H9 (cell line): ENCODE measurements around the gene NCAM2. TPM values are rescaled to one million over a fixed set of nuclear protein-coding genes. Genes with fewer than 3 reads are reported as not detected.

Source experiments
- DNase-seq: peaks from one replicate; pipeline ENCODE4 v3.0.0-alpha.2; 2017
- H2AFZ ChIP-seq: one replicate; pipeline ENCODE4 v1.6.1; 2013; ENCODE audit warnings: mild to moderate bottlenecking, low read length, control low read depth, moderate library complexity
- H2AK5ac ChIP-seq: 2 replicates; pipeline ENCODE4 v1.6.1; 2013; ENCODE audit warnings: low read length, control low read depth, mixed read lengths; ENCODE audit not compliant: insufficient read length
- H2BK120ac ChIP-seq: one replicate; pipeline ENCODE4 v1.6.1; 2013; ENCODE audit warnings: low read depth, mild to moderate bottlenecking, low read length, control low read depth, inconsistent platforms; ENCODE audit not compliant: poor library complexity, severe bottlenecking
- H2BK12ac ChIP-seq: 2 replicates; pipeline ENCODE4 v1.6.1; 2013; ENCODE audit warnings: low read length, control low read depth, mixed read lengths, low read depth; ENCODE audit not compliant: insufficient read length
- H2BK15ac ChIP-seq: 2 replicates; pipeline ENCODE4 v1.6.1; 2013; ENCODE audit warnings: low read depth, low read length, control low read depth
- H2BK20ac ChIP-seq: one replicate; pipeline ENCODE4 v1.6.1; 2013; ENCODE audit warnings: low read depth, mild to moderate bottlenecking, low read length, control low read depth, inconsistent platforms; ENCODE audit not compliant: poor library complexity, severe bottlenecking
- H2BK5ac ChIP-seq: 2 replicates; pipeline ENCODE4 v1.6.1; 2013; ENCODE audit warnings: low read length, control low read depth, mixed read lengths; ENCODE audit not compliant: insufficient read length
- H3K14ac ChIP-seq: 2 replicates; pipeline ENCODE4 v1.6.1; 2013; ENCODE audit warnings: low read length, control low read depth; ENCODE audit not compliant: insufficient read depth
- H3K18ac ChIP-seq: 2 replicates; pipeline ENCODE4 v1.6.1; 2013; ENCODE audit warnings: low read depth, mild to moderate bottlenecking, mixed read lengths, low read length, control low read depth; ENCODE audit not compliant: insufficient read length
- H3K23ac ChIP-seq: 2 replicates; pipeline ENCODE4 v1.6.1; 2013; ENCODE audit warnings: low read length, control low read depth, mixed read lengths, low read depth; ENCODE audit not compliant: insufficient read length
- H3K23me2 ChIP-seq: 2 replicates; pipeline ENCODE4 v1.6.1; 2013; ENCODE audit warnings: low read depth, mild to moderate bottlenecking, mixed read lengths, low read length, control low read depth; ENCODE audit not compliant: insufficient read length, poor library complexity, severe bottlenecking
- H3K27ac ChIP-seq: 2 replicates; pipeline ENCODE4 v1.5.1; 2013; ENCODE audit warnings: low read length, control low read depth, mixed read lengths, low read depth; ENCODE audit not compliant: insufficient read length
- H3K27me3 ChIP-seq: 2 replicates; pipeline ENCODE4 v1.6.1; 2013; ENCODE audit warnings: low read length, control low read depth, inconsistent platforms; ENCODE audit not compliant: insufficient read depth
- H3K4ac ChIP-seq: 2 replicates; pipeline ENCODE4 v1.6.1; 2013; ENCODE audit warnings: low read depth, mild to moderate bottlenecking, control low read depth, inconsistent platforms, low read length, moderate library complexity
- H3K4me1 ChIP-seq: 2 replicates; pipeline ENCODE4 v1.6.1; 2013; ENCODE audit warnings: low read length, control low read depth, inconsistent platforms; ENCODE audit not compliant: insufficient read depth
- H3K4me2 ChIP-seq: 2 replicates; pipeline ENCODE4 v1.6.1; 2013; ENCODE audit warnings: low read length, control low read depth, mixed read lengths; ENCODE audit not compliant: insufficient read length, insufficient read depth
- H3K56ac ChIP-seq: 2 replicates; pipeline ENCODE4 v1.6.1; 2013; ENCODE audit warnings: low read depth, mild to moderate bottlenecking, mixed read lengths, low read length, control low read depth; ENCODE audit not compliant: insufficient read length
- H3K79me1 ChIP-seq: 2 replicates; pipeline ENCODE4 v1.6.1; 2013; ENCODE audit warnings: low read depth, mild to moderate bottlenecking, moderate library complexity, low read length, control low read depth, inconsistent platforms; ENCODE audit not compliant: insufficient read depth, poor library complexity, severe bottlenecking
- H3K79me2 ChIP-seq: 2 replicates; pipeline ENCODE4 v1.6.1; 2013; ENCODE audit warnings: low read length, control low read depth, inconsistent platforms; ENCODE audit not compliant: insufficient read depth
- H3K9ac ChIP-seq: 2 replicates; pipeline ENCODE4 v1.6.1; 2013; ENCODE audit warnings: low read length, control low read depth, mixed read lengths; ENCODE audit not compliant: insufficient read length; ENCODE audit errors: extremely low read depth
- H3K9me3 ChIP-seq: one replicate; pipeline ENCODE4 v1.6.1; 2013; ENCODE audit warnings: low read depth, low read length, inconsistent platforms; ENCODE audit not compliant: control insufficient read depth
- H3T11ph ChIP-seq: one replicate; pipeline ENCODE4 v1.6.1; 2013; ENCODE audit warnings: mild to moderate bottlenecking, low read length, control low read depth, inconsistent platforms
- H4K20me1 ChIP-seq: one replicate; pipeline ENCODE4 v1.6.1; 2013; ENCODE audit not compliant: control insufficient read depth, insufficient read length, insufficient read depth
- H4K5ac ChIP-seq: 2 replicates; pipeline ENCODE4 v1.6.1; 2013; ENCODE audit warnings: low read depth, mild to moderate bottlenecking, mixed read lengths, low read length, control low read depth; ENCODE audit not compliant: insufficient read length
- H4K8ac ChIP-seq: replicated peaks from 2 replicates; pipeline ENCODE4 v1.6.1; 2013; ENCODE audit warnings: low read length, control low read depth, mixed read lengths, low read depth; ENCODE audit not compliant: insufficient read length
- H4K91ac ChIP-seq: 2 replicates; pipeline ENCODE4 v1.6.1; 2013; ENCODE audit warnings: low read depth, mild to moderate bottlenecking, moderate library complexity, mixed read lengths, low read length, control low read depth; ENCODE audit not compliant: insufficient read length
- H3K27ac Mint-ChIP-seq, 3 experiments: 2 replicates in 2 of 3; 3 replicates in 1 of 3; pipeline ENCODE4 v1.8.0; 2020 to 2021; ENCODE audit warnings: mixed read lengths in 3 of 3, mild to moderate bottlenecking in 1 of 3, moderate library complexity in 1 of 3
- H3K27me3 Mint-ChIP-seq: 2 replicates; pipeline ENCODE4 v1.8.0; 2021; ENCODE audit warnings: low read depth, mild to moderate bottlenecking, moderate library complexity, mixed read lengths
- H3K36me3 Mint-ChIP-seq, 3 experiments: 2 replicates in 2 of 3; 3 replicates in 1 of 3; pipeline ENCODE4 v1.8.0; 2020 to 2021; ENCODE audit warnings: low read depth in 3 of 3, mixed read lengths in 3 of 3; ENCODE audit not compliant: insufficient read depth in 1 of 3
- H3K4me1 Mint-ChIP-seq, 2 experiments: 2 replicates each; pipeline ENCODE4 v1.8.0; 2020; ENCODE audit warnings: mixed read lengths in 2 of 2
- H3K4me3 Mint-ChIP-seq, 2 experiments: 2 replicates in 1 of 2; 3 replicates in 1 of 2; pipeline ENCODE4 v1.8.0; 2020 to 2021; ENCODE audit warnings: mild to moderate bottlenecking in 2 of 2, mixed read lengths in 2 of 2, moderate library complexity in 1 of 2
- H3K9me3 Mint-ChIP-seq, 2 experiments: 2 replicates in 1 of 2; 3 replicates in 1 of 2; pipeline ENCODE4 v1.8.0; 2020; ENCODE audit warnings: mild to moderate bottlenecking in 2 of 2, mixed read lengths in 2 of 2, moderate library complexity in 1 of 2
- CTCF ChIP-seq: fragments of 200-600 bp; sonication (generic); conservative IDR thresholded peaks from 3 replicates; pipeline ENCODE4 v1.8.0; 2021; ENCODE audit warnings: antibody characterized with exemption, mild to moderate bottlenecking
- WGBS: extraction: QIAGEN DNeasy Blood & Tissue Kit; methylation state at CpG from one replicate; pipeline ENCODE4 v1.1.7; 2013; ENCODE audit warnings: missing lambda C conversion rate, low lambda C conversion rate, mixed read lengths; ENCODE audit not compliant: insufficient read length; ENCODE audit errors: extremely low coverage; 5-methylcytosine and 5-hydroxymethylcytosine counted together
- total RNA-seq: library from RNA; stranded (reverse); gene quantifications from 2 replicates; pipeline ENCODE4 v1.2.1, GENCODE V29; 2021

Gene NCAM2
- total RNA-seq, 1 experiment from 2014 or later = 2.2 TPM

DNA sequence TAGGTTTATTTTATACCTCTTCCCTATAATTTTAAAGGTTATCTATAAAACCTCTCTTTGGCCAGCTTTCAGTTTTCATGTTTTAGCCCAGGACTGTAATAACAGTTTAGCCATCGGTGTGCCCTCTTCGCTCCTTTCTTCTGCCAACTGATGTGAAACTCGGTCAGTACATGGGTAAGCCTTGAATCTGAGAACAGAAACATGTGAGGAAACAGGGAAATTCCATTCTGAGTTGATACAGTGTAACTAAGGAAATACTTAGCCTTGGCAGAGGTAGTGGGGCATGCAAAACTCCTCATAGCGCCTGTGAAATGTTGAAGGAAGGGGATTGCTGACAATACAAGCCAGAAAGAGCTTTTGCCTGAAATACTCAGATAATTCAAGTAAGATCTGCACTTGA, 465.2 kb downstream of the NCAM2 start:
- Mint-ChIP-seq H3K4me3 (no peak overlapping the region), H3K36me3 (no peaks in the 10 kb centered on the region), H3K9me3 (no peaks in the 10 kb centered on the region), H3K27ac (no peak overlapping the region; a peak in 1 of 7 replicates), H3K4me1 (no peaks in the 10 kb centered on the region), H3K27me3 (no peaks in the 10 kb centered on the region)
- Histone ChIP-seq H3K27me3 (no peaks in the 10 kb centered on the region), H3K4me1 (no peaks in the 10 kb centered on the region), H3K9me3 (no peaks in the 10 kb centered on the region), H4K8ac (no peak overlapping the region), H3K23ac (no peak overlapping the region), H2AFZ (no peak overlapping the region), H2BK20ac (no peak overlapping the region), H3K4ac (no peak overlapping the region), H3K79me1 (no peaks in the 10 kb centered on the region), H3T11ph (no peak overlapping the region), H2BK12ac (no peak overlapping the region), H4K91ac (no peak overlapping the region), H3K23me2 (no peaks in the 10 kb centered on the region), H3K4me2 (no peak overlapping the region), H2AK5ac (no peak overlapping the region), H3K14ac (no peak overlapping the region), H3K9ac (no peak overlapping the region), H2BK5ac (no peak overlapping the region), H3K56ac (no peak overlapping the region), H4K20me1 (no peaks in the 10 kb centered on the region), H4K5ac (no peak overlapping the region), H2BK120ac (no peak overlapping the region), H3K79me2 (no peaks in the 10 kb centered on the region), H3K18ac (no peak overlapping the region), H3K27ac (no peak overlapping the region), H2BK15ac (no peak overlapping the region)
- no CpG with 5 or more reads among the region's 4 CpGs for WGBS
- DNase-seq = no peak
- no peak for TF ChIP-seq CTCF
